Astrocyte (in vitro differentiated cells and primary cell): ENCODE data around the gene P4HA1. TPM values are rescaled to one million over a fixed set of nuclear protein-coding genes. Genes with fewer than 3 reads are reported as not detected.
"Not testable (repeated sequence)": the region's sequence is repeated elsewhere in the genome, so short reads cannot be mapped to it uniquely, and the experiment has no call there.

Source experiments
- DNase-seq: peaks from one replicate; pipeline ENCODE4 v3.0.0-alpha.2; 2010; ENCODE audit warnings: low read depth
- FAIRE-seq: peaks from 2 replicates; lab custom pipeline; 2011; peaks lifted over from hg19 to GRCh38; lab: Jason Lieb, UNC
- H2AFZ ChIP-seq: 2 replicates; pipeline ENCODE4 v1.6.0; 2012; ENCODE audit warnings: low read depth, low read length, inconsistent platforms
- H3K27ac ChIP-seq: 2 replicates; pipeline ENCODE4 v1.5.1; 2011; ENCODE audit warnings: low read depth, low read length, inconsistent platforms
- H3K27me3 ChIP-seq: 2 replicates; pipeline ENCODE4 v1.6.0; 2011; ENCODE audit warnings: low read length, inconsistent platforms; ENCODE audit not compliant: insufficient read depth
- H3K36me3 ChIP-seq: 2 replicates; pipeline ENCODE4 v1.5.1; 2011; ENCODE audit warnings: low read length, inconsistent platforms; ENCODE audit not compliant: insufficient read depth
- H3K4me1 ChIP-seq: 2 replicates; pipeline ENCODE4 v1.5.1; 2011; ENCODE audit warnings: low read length, inconsistent platforms; ENCODE audit not compliant: insufficient read depth
- H3K4me2 ChIP-seq: 2 replicates; pipeline ENCODE4 v1.6.0; 2012; ENCODE audit warnings: low read length, inconsistent platforms
- H3K4me3 ChIP-seq: 2 replicates; pipeline ENCODE4 v1.5.1; 2011; ENCODE audit warnings: low read depth, mild to moderate bottlenecking, low read length, inconsistent platforms; ENCODE audit not compliant: insufficient read depth
- H3K79me2 ChIP-seq: 2 replicates; pipeline ENCODE4 v1.6.0; 2012; ENCODE audit warnings: mild to moderate bottlenecking, low read length, inconsistent platforms; ENCODE audit not compliant: insufficient read depth
- H3K9ac ChIP-seq: 2 replicates; pipeline ENCODE4 v1.6.0; 2012; ENCODE audit warnings: mild to moderate bottlenecking, low read length, inconsistent platforms
- H3K9me3 ChIP-seq: 2 replicates; pipeline ENCODE4 v1.5.1; 2012; ENCODE audit warnings: low read depth, mild to moderate bottlenecking, low read length, inconsistent platforms; ENCODE audit not compliant: insufficient read depth
- H4K20me1 ChIP-seq: 2 replicates; pipeline ENCODE4 v1.6.0; 2012; ENCODE audit warnings: low read length, inconsistent platforms; ENCODE audit not compliant: insufficient read depth
- H3K27ac Mint-ChIP-seq: one replicate; pipeline ENCODE4 v1.8.0; 2021; ENCODE audit warnings: mild to moderate bottlenecking, mixed read lengths; ENCODE audit not compliant: unreplicated experiment
- H3K27me3 Mint-ChIP-seq: one replicate; pipeline ENCODE4 v1.8.0; 2021; ENCODE audit warnings: low read depth, mixed read lengths; ENCODE audit not compliant: unreplicated experiment
- H3K36me3 Mint-ChIP-seq: one replicate; pipeline ENCODE4 v1.8.0; 2021; ENCODE audit warnings: low read depth, mixed read lengths; ENCODE audit not compliant: unreplicated experiment
- H3K4me1 Mint-ChIP-seq: one replicate; pipeline ENCODE4 v1.8.0; 2021; ENCODE audit warnings: low read depth, mixed read lengths; ENCODE audit not compliant: unreplicated experiment
- H3K4me3 Mint-ChIP-seq: one replicate; pipeline ENCODE4 v1.8.0; 2021; ENCODE audit warnings: mild to moderate bottlenecking, moderate library complexity, mixed read lengths; ENCODE audit not compliant: unreplicated experiment
- H3K9me3 Mint-ChIP-seq: one replicate; pipeline ENCODE4 v1.8.0; 2021; ENCODE audit warnings: mild to moderate bottlenecking, mixed read lengths; ENCODE audit not compliant: unreplicated experiment
- CTCF ChIP-seq: IDR thresholded peaks from 2 replicates; pipeline ENCODE4 v1.5.1; 2011; ENCODE audit warnings: low read depth, mild to moderate bottlenecking, inconsistent platforms, low read length, moderate library complexity; ENCODE audit not compliant: insufficient read depth
- EZH2 ChIP-seq: IDR thresholded peaks from 2 replicates; pipeline ENCODE4 v1.6.1; 2012; ENCODE audit warnings: mild to moderate bottlenecking, low read length, inconsistent platforms; ENCODE audit not compliant: insufficient read depth
- total RNA-seq: library from RNA; stranded (reverse); gene quantifications from 2 replicates; pipeline ENCODE4 v1.2.1, GENCODE V29; 2021

P4HA1 gene
- total RNA-seq, 1 donor from 2014 or later = 244 TPM

GRCh38 chr10:73110345-73110849 lies 13.7 kb upstream of the P4HA1 start, which contains the start of gene NUDT13:
NUDT13 (plus strand) TSS chr10:73110455; CDS start chr10:73114366, 3,911 bp downstream.
- H3K4me3 Mint-ChIP-seq = peak within 1 kb of the TSS; percentile 91
- Histone ChIP-seq H3K27me3 (no peaks in the 10 kb centered on the region), H3K9ac (peak within 1 kb of the TSS; percentile 87), H3K4me3 (peak within 1 kb of the TSS; percentile 79), H2AFZ (peak within 1 kb of the TSS; percentile 63), H3K4me1 (peaks cover 7% of the 10 kb centered on the region), H3K4me2 (peak within 1 kb of the TSS; percentile 91), H3K27ac (peak within 1 kb of the TSS; percentile 91), H3K79me2 (no peaks in the 10 kb centered on the region), H3K36me3 (no peaks in the 10 kb centered on the region), H4K20me1 (no peaks in the 10 kb centered on the region), H3K9me3 (no peaks in the 10 kb centered on the region)
- DNase-seq (peak; percentile 66), FAIRE-seq (peak; percentile 86)
- H3K27ac Mint-ChIP-seq = peak within 1 kb of the TSS; percentile 97
- peaks cover 5% of the 10 kb centered on the region for H3K4me1 Mint-ChIP-seq
- peaks cover 3% of the 10 kb centered on the region for H3K9me3 Mint-ChIP-seq
- peaks cover 8% of the 10 kb centered on the region for H3K36me3 Mint-ChIP-seq
- no peaks in the 10 kb centered on the region for H3K27me3 Mint-ChIP-seq
- TF ChIP-seq EZH2 = no peak
- no peak for TF ChIP-seq CTCF

- DNase-seq, H3K36me3 Mint-ChIP-seq, FAIRE-seq, H3K9ac ChIP-seq, H3K9me3 Mint-ChIP-seq, H3K4me1 Mint-ChIP-seq, H3K27ac ChIP-seq, H3K27ac Mint-ChIP-seq, H3K27me3 ChIP-seq, H3K4me3 Mint-ChIP-seq, H3K4me1 ChIP-seq, H3K4me3 ChIP-seq, H3K9me3 ChIP-seq, H3K36me3 ChIP-seq, H3K27me3 Mint-ChIP-seq, H3K79me2 ChIP-seq, H2AFZ ChIP-seq, H3K4me2 ChIP-seq, H4K20me1 ChIP-seq: not testable (repeated sequence)
Observed at GRCh38 chr10:73109248-73109652, 12.6 kb upstream of the P4HA1 start.

GRCh38 chr10:73106301-73106700 lies 9.6 kb upstream of the P4HA1 start:
- Mint-ChIP-seq H3K4me3 (no peak overlapping the region), H3K27me3 (no peaks in the 10 kb centered on the region), H3K36me3 (peaks cover 6% of the 10 kb centered on the region), H3K4me1 (peaks cover 2% of the 10 kb centered on the region), H3K27ac (no peak overlapping the region), H3K9me3 (peaks cover 3% of the 10 kb centered on the region)
- Histone ChIP-seq H3K36me3 (no peaks in the 10 kb centered on the region), H3K9ac (no peak overlapping the region), H3K27ac (no peak overlapping the region), H4K20me1 (no peaks in the 10 kb centered on the region), H3K4me3 (no peak overlapping the region), H3K9me3 (no peaks in the 10 kb centered on the region), H3K27me3 (no peaks in the 10 kb centered on the region), H3K4me1 (peaks cover 2% of the 10 kb centered on the region), H3K4me2 (no peak overlapping the region), H2AFZ (no peak overlapping the region), H3K79me2 (no peaks in the 10 kb centered on the region)
- no peak for TF ChIP-seq CTCF
- FAIRE-seq (no peak), DNase-seq (no peak)
